ENCODE data around the gene EPHB2. TPM values are rescaled to one million over a fixed set of nuclear protein-coding genes. Genes with fewer than 3 reads are reported as not detected.
A peak's percentile ranks its signal among the peaks of the same experiment; 100 is the strongest.

Gene EPHB2
- total and polyA plus RNA-seq, 2 donors (not counting 3 experiments of a cell fraction or from before 2014, with no cell fraction given) = 50.8 to 69.1 TPM

GRCh38 chr1:22922640-22923039 lies 212.0 kb downstream of the EPHB2 start:
- POLR2A ChIA-PET = no interaction called here
- no peaks in the 10 kb centered on the region for H4K20me1 ChIP-seq (replicated peaks; ENCODE audit: control insufficient read depth, extremely low read depth, insufficient read depth, low read length)
- no peaks in the 10 kb centered on the region for H3K9me1 ChIP-seq (replicated peaks; ENCODE audit: control insufficient read depth, extremely low read depth, insufficient read depth, low read length)
- CTCF ChIA-PET = interaction anchor here (0.7 to 3.3 kb wide), 4 partner anchors 34 to 248 kb away, joined by 3 to 15 read pairs (median 5); no protein-coding TSS in a partner anchor
- no peak overlapping the region for H3K4me3 ChIP-seq (replicated peaks in 1 of 3; ENCODE audit: insufficient read depth in 1 of 3, low read depth in 1 of 3, low read length in 3 of 3)
- intact Hi-C loops (cut with micrococcal nuclease) (no loop called here), dilution Hi-C loops (cut with MboI; ENCODE audit: extremely low pct_ligation_motif_present, low sequenced_read_pairs) (no loop called here)
- no TSS peak for BruUV-seq (replicated peaks)
- no peak overlapping the region for H2AFZ ChIP-seq (ENCODE audit: low read depth, low read length)
- H3K27ac ChIP-seq (ENCODE audit: insufficient read depth, low read depth, low read length) = no peak overlapping the region
- DNase-seq (ENCODE audit: low read depth, low spot score) (peak; percentile 73), FAIRE-seq (peak; percentile 63)
- H3K4me1 ChIP-seq (ENCODE audit: control insufficient read depth, extremely low read depth, insufficient read depth, low read length) = no peaks in the 10 kb centered on the region
- H3K4me2 ChIP-seq (ENCODE audit: insufficient read depth, low read length) = no peak overlapping the region
- H3K36me3 ChIP-seq (ENCODE audit: control insufficient read depth in 2 of 2, extremely low read depth in 1 of 2, insufficient read depth in 2 of 2, low read length in 2 of 2) = no peaks in the 10 kb centered on the region
- H3K9me3 ChIP-seq (replicated peaks; ENCODE audit: control insufficient read depth, insufficient read depth, low read length) = no peaks in the 10 kb centered on the region
- no peaks in the 10 kb centered on the region for H3K27me3 ChIP-seq (ENCODE audit: control insufficient read depth in 2 of 2, insufficient read depth in 2 of 2, low read length in 2 of 2)
- H3K9ac ChIP-seq (replicated peaks; ENCODE audit: extremely low read depth, insufficient read depth, low read length) = no peak overlapping the region
- TF ChIP-seq POLR2AphosphoS5 (IDR thresholded peaks at IDR 0.05; ENCODE audit: insufficient read depth, low read depth, low read length) = peak; percentile 23
- no peak for TF ChIP-seq CTCF (IDR thresholded peaks at IDR 0.05; ENCODE audit: extremely low read depth in 1 of 2, insufficient read depth in 1 of 2, low read depth in 1 of 2, low read length in 2 of 2)
- no peak for TF ChIP-seq MAX (IDR thresholded peaks at IDR 0.05; ENCODE audit: insufficient read depth, insufficient read length)
- TF ChIP-seq MYC (IDR thresholded peaks at IDR 0.05; ENCODE audit: low read depth, low read length) = no peak
- H3K79me2 ChIP-seq (ENCODE audit: control insufficient read depth, insufficient read depth, low read length) = no peaks in the 10 kb centered on the region

- no peaks in the 10 kb centered on the region for H3K9me1 ChIP-seq (replicated peaks; ENCODE audit: control insufficient read depth, extremely low read depth, insufficient read depth, low read length)
- ChIA-PET CTCF (no interaction called here), POLR2A (no interaction called here)
- TF ChIP-seq MYC (IDR thresholded peaks at IDR 0.05; ENCODE audit: low read depth, low read length) = no peak
- TF ChIP-seq FOS (IDR thresholded peaks at IDR 0.05; ENCODE audit: borderline replicate concordance, insufficient read depth, low read length) = no peak
- TF ChIP-seq MAX (IDR thresholded peaks at IDR 0.05; ENCODE audit: insufficient read depth, insufficient read length) = no peak
- TF ChIP-seq EZH2 (IDR thresholded peaks at IDR 0.05; ENCODE audit: borderline replicate concordance, low read depth, low read length, severe bottlenecking) = no peak
- no peak for TF ChIP-seq POLR2AphosphoS5 (IDR thresholded peaks at IDR 0.05; ENCODE audit: insufficient read depth, low read depth, low read length)
- TF ChIP-seq JUN (IDR thresholded peaks at IDR 0.05; ENCODE audit: borderline replicate concordance, insufficient read depth, insufficient read length, low read depth) = no peak
- TF ChIP-seq POLR2A (IDR thresholded peaks at IDR 0.05; ENCODE audit: low read depth, low read length) = no peak
- TF ChIP-seq CTCF (IDR thresholded peaks at IDR 0.05; ENCODE audit: extremely low read depth in 1 of 2, insufficient read depth in 1 of 2, low read depth in 1 of 2, low read length in 2 of 2) = no peak
- TF ChIP-seq GATA2 (IDR thresholded peaks at IDR 0.05; ENCODE audit: insufficient read depth, insufficient read length, low read depth, low read length) = no peak
- no peak overlapping the region for H3K9ac ChIP-seq (replicated peaks; ENCODE audit: extremely low read depth, insufficient read depth, low read length)
- BruUV-seq (replicated peaks) = no TSS peak
- H3K79me2 ChIP-seq (ENCODE audit: control insufficient read depth, insufficient read depth, low read length) = no peaks in the 10 kb centered on the region
- H3K27me3 ChIP-seq (ENCODE audit: control insufficient read depth in 2 of 2, insufficient read depth in 2 of 2, low read length in 2 of 2) = no peaks in the 10 kb centered on the region
- intact Hi-C loops (cut with micrococcal nuclease) = no loop called here
- DNase-seq (ENCODE audit: low read depth, low spot score) = no peak
- dilution Hi-C loops (cut with MboI; ENCODE audit: extremely low pct_ligation_motif_present, low sequenced_read_pairs) = no loop called here
- H3K9me3 ChIP-seq (replicated peaks; ENCODE audit: control insufficient read depth, insufficient read depth, low read length) = no peaks in the 10 kb centered on the region
- no peak overlapping the region for H3K4me2 ChIP-seq (ENCODE audit: insufficient read depth, low read length)
- no peak overlapping the region for H3K4me3 ChIP-seq (replicated peaks in 1 of 3; ENCODE audit: insufficient read depth in 1 of 3, low read depth in 1 of 3, low read length in 3 of 3)
- no peak overlapping the region for H3K27ac ChIP-seq (ENCODE audit: insufficient read depth, low read depth, low read length)
- no peak overlapping the region for H2AFZ ChIP-seq (ENCODE audit: low read depth, low read length)
- no peaks in the 10 kb centered on the region for H3K4me1 ChIP-seq (ENCODE audit: control insufficient read depth, extremely low read depth, insufficient read depth, low read length)
- H3K36me3 ChIP-seq (ENCODE audit: control insufficient read depth in 2 of 2, extremely low read depth in 1 of 2, insufficient read depth in 2 of 2, low read length in 2 of 2) = no peaks in the 10 kb centered on the region
- H4K20me1 ChIP-seq (replicated peaks; ENCODE audit: control insufficient read depth, extremely low read depth, insufficient read depth, low read length) = no peaks in the 10 kb centered on the region
- no peak for FAIRE-seq
Measured at GRCh38 chr1:22925111-22925510, 214.5 kb downstream of the EPHB2 start.
